Stromal cell of bone marrow (primary cell): ENCODE measurements around the gene SAMD5.
A peak's percentile ranks its signal among the peaks of the same experiment; 100 is the strongest.

Experiments used
- DNase-seq: peaks from one replicate; pipeline ENCODE4 v3.0.0-alpha.2; 2012; ENCODE audit warnings: low read depth

The SAMD5 gene

GRCh38 chr6:147508042-147508865, at the start of gene SAMD5:
Gene SAMD5, plus strand, starts transcription at chr6:147508690. Its CDS starts 239 bp downstream, at chr6:147508929.
- peak; percentile 13 for DNase-seq

DNA sequence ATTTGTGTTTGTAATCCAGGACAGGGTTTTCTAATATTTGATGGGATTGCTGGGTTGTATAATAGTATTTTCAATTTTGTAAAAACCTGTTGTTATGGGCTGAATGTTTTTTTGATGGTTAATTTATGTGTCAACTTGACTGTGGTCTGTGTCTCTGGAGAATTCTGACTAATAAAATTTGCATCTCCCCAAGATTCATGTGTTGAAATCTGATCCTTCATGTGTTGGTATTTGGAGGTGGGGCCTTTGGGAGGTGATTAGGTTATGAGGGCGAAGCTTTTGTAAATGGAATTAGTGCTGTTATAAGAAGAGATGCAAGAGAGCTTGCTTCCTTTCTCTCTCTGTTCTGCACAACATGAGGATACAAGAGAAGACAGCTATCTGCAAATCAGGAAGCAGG, 48.7 kb upstream of the SAMD5 start:
- DNase-seq = no peak

- no peak for DNase-seq
These were observed 44.8 kb upstream of the SAMD5 start for GRCh38 chr6:147463651-147464050.

GRCh38 chr6:147467428-147467827, 41.1 kb upstream of the SAMD5 start:
- DNase-seq = no peak

GRCh38 chr6:147467886-147468285, 40.6 kb upstream of the SAMD5 start:
- no peak for DNase-seq

DNA sequence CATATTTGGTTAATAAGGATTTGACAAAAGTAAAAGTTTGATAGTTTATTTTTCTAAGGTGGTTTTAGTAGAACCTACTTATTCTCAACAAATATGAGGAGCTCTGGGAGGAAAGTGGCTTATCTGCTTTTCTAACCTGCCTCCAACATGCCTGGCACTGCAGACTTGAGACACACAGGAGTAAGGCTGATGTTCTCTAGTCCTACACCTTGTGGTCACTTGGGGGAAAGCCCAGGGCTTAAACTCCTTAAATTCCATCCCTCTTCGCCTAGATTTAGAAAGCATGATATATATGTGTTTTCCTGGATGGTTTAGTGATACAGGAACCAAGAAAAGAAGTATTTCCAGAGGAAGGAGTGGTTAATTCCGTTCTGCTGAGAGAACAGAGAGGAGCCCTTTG, 39.9 kb upstream of the SAMD5 start:
- no peak for DNase-seq

- DNase-seq = no peak
These were observed 28.6 kb upstream of the SAMD5 start for GRCh38 chr6:147479857-147480256.

DNA sequence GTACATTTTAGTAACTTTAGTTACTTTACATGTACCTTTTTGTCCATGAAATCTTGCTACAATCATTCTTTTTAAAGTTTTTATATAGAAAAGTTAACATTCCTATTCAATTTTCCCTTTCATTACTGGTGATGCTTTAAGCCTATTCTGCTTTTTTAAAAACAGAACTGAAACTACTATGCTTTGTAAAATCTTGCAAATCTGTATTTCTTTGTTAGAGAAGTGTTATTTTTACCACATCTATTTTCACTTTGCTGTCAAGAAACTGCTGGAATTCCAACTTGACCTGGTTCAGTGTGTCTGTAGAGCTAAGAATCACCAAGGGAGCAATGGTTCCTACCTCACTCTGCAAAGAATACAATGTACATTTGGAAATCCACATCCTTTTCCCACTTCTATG, 21.8 kb upstream of the SAMD5 start:
- no peak for DNase-seq

DNA sequence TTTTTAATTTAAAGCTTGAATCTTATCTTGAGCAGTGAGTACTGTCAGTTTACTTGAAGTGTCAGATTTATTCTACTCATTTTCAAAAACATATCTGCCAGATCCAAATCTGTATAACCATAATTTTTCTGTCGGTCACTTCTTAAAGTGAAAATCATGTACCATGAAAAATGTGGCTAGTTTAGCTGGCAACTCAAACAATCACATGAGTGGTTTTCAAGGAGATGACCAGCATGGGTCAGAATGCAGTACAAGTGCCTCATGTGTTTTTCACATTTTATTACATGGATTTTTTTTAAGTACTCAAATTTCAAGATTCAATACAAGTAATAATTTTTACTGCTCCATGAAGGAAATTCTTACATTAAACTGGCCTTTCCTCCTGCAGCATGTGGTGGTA, 11.0 kb upstream of the SAMD5 start:
- no peak for DNase-seq

GRCh38 chr6:147503587-147503986, 4.9 kb upstream of the SAMD5 start:
- DNase-seq = no peak

- no peak for DNase-seq
These were observed 3.6 kb upstream of the SAMD5 start for GRCh38 chr6:147504848-147505247.

DNA sequence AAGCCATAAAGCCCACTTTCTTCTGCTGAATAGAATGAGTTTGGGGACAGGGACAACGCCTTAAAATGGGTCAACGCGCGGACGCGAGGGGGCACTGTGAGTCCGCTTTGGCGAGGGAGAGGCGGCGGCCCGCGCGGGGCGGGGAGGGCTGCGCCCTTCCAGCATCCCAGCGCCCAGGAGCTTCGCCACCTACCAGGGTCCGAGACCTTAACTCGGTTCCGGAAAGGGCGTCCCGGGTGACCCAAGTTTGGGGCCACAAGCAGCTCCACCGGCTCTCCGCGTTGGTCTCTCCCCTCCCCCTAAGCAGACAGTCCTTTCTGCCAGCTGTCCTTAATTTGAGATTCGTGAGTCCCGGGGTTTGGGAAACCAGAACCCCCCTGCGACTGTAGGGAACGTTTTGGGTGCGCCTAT, 1.8 kb upstream of the SAMD5 start:
- DNase-seq = peak; percentile 21

DNA sequence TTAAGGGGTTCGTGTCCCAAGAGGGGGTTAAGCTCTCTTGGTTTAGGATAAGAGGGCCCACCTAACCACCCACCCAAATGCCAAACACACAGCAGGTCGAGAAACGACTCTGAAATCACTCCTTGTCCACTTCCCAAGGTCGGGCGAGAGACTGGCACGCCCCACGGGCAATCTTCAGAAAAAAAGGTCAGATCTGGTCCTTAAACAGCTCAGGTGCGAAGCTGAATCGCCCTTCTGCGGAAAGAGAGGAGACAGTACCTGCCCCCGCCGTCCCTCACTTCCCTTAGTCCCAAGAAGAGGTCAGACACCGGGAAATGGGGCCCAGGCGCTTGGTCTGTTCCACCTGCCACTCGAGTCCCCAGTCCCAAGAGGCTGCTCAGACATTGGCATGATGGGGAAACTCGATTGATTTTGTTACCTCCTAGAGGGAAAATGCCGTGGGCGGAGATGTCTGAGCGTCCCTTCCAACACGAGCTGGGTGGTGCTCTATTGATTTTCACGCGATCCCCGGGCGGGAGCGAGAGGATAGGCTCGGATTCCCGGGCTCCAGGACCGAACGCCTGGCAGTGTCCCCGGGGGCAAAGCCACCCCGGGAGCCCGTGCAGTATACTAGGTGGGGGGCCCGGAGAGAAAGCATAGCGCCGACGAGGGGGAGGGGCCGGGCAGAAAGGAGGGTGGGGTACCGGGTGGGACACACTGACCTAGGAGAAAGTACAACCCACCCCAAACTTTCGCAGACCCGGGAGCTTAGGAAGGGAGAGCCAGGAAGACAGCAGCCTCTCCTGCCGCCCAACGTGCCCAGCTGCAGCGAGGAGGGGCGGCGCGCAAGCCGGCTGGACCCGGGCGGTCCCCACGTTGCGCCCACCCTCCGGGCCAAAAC, 1.1 kb upstream of the SAMD5 start:
- no peak for DNase-seq

- no peak for DNase-seq
These were observed 547 bp downstream of the SAMD5 start for GRCh38 chr6:147508866-147509608.

DNA sequence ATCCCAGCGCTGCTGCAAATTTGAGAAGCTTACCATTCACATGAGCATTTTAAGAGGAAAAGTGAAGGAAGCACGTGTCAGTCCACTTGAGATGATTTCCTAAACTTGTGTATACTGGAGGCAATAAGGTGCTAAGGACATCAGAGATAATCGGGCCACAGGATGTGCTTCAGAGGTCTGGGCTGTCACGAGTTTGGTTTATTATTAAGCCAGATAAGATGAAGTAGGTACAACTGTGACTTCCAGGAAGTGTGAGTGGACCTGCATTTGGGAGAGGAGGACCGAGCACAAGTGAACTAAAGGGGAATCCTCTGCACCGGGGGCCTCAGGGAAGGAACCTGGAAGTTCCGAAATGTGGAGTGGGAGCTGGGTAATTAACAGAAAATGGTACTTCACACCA, 1.4 kb downstream of the SAMD5 start:
- DNase-seq = no peak

DNA sequence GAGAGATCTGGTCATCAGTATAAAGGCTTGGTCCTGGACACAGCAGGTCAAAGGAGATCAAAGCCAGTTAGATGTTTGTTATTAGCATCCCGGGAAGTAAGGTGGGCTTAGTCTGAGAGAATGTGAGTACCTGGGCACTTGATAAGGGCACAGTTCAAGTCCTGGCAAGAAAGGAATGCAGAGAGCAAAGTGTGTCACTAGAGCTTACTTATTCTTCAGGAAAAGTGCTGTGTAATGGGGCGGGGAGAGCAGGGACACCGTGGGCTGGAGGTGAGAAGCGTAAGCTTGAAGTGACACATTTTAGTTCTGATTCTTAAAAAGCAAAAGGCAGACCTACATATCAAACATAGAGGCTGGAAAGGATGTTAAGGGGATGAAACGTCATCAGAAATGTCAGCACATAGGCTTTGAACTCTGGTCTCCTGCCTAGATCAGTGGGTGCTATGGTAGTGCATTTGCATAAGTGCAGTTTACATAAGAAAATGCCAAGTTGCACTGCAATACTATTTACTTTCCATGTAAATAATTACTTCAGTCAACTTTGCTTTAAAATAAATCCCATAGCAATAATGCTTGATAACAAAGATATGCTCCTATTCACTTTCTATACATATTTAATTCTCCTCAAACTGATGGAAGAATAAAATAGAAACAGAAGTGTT, 2.6 kb downstream of the SAMD5 start:
- no peak for DNase-seq

DNA sequence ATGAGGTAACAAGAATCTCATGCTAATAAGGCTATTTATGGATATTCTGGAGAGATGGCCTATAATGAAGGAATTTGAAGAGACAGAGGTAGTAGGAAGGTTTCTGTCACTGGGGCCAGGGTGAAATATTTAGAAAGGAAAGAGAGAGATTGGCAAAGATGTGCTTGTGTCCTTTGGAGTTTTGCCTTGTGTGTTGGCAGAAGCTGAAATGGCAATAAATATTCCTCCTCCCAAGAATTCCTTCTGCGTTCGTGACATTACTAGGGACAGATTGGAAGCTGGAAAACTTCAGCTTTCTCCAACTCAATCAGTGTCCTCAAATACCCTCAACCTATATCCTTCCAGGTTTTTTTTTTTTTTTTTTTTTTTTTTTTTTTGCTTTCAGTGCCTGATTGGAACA, 6.3 kb downstream of the SAMD5 start:
- no peak for DNase-seq

- DNase-seq = no peak
These were observed 6.8 kb downstream of the SAMD5 start for GRCh38 chr6:147515327-147515726.

DNA sequence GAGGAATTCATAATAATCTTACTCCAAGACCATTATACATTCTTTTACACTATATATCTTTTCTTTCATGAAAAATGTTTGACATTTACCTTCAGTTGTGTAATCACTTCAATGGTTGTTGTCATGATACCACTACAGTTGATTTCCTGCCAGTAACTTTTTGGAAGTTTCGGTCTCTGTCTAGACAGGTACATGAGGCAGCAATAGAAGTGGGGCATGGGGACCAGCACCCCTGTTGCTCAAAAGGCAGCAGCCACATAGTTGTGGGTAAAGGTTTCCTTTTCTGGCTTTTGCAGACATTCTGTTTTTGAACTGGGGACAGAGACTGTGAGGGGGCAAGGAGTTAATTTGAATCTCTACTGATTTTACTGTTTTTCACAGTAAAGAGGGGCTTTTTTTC, 14.1 kb downstream of the SAMD5 start:
- no peak for DNase-seq

GRCh38 chr6:147525519-147526209, 17.2 kb downstream of the SAMD5 start:
- no peak for DNase-seq

DNA sequence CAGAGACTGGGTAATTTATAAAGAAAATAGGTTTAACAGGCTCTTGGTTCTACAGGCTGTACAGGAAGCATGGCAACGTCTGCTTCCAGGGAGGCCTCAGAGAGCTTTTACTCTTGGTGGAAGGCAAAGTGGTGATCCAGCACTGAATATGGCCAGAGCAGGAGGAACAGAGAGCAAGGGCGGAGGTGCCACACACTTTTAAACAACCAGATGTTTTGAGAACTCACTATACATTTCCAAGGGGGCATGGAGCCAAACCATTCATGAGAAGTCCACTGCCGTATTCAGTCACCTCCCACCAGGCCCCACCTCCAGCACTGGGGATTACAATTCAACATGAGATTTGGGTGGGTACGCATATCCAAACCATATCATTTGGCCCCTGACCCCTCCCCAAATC, 18.7 kb downstream of the SAMD5 start:
- no peak for DNase-seq
